Right lobe of liver (tissue), 4 donors: ENCODE results near the gene AMPD3.

Experiments
- CTCF ChIP-seq, 4 donors: fragments of 200-600 bp in 3 of 4; fragments of 450-650 bp in 1 of 4; IDR thresholded peaks; one replicate each; pipeline versions ENCODE4 v1.5.1 to v1.8.0; 2016 to 2022; ENCODE audit warnings: antibody characterized with exemption in 4 of 4, mild to moderate bottlenecking in 2 of 4
- POLR2A ChIP-seq: fragments of 450-650 bp; IDR thresholded peaks from one replicate; pipeline ENCODE4 v1.6.1; 2017; ENCODE audit warnings: antibody characterized with exemption, mild to moderate bottlenecking
- donor health status: DM: no; HTN: no; CAD: no.
- donor health status: DM: no; HTN: no; CAD: no.
- donor health status: DM: no; HTN: yes; CAD: no.

- no peak for TF ChIP-seq POLR2A
- no peak for TF ChIP-seq CTCF (IDR thresholded peaks at IDR 0.05)
These were observed 95.6 kb downstream of the AMPD3 start for GRCh38 chr11:10550503-10551289.
